ENCODE results near the gene RBP2.

The RBP2 gene

DNA sequence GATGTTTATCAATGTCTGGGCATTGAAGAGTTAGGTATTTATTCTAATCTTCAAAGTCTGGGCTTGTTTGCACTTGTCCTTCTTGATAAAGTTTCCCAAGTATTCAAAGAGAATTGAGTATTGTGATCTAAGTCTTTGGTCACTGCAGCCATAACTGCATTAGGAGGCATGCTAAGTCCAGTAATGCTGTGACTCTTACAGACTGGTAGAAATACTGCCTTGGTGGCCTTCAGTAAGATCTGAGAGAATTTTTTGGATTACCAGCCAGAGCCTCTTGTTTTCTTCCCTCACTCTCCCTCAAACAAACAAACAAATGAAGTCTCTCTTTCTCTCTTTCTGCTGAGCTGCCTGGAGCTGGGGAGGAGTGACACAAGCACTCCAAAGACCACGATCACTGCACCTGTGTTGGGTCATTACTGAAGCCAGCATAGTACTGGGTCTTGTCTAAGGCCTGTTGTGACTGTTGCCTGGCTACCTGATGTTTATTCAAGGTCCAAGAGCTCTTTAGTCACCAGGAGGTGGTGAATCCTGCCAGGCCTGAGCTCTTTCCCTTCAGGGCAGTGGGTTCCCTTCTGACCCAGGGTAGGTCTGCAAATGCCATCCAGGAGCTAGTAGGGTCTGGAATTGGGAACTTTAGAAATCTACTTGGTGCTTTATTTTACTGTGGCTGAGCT is 14.8 kb upstream of the RBP2 start:
- in situ Hi-C loops (cut with MboI; ENCODE audit: low pct_unique_long_range_greater_than_20kb, low sequenced_read_pairs) = no loop called here
- DNase-seq = no peak

- no peak for DNase-seq
- in situ Hi-C loops (cut with MboI; ENCODE audit: low pct_unique_long_range_greater_than_20kb, low sequenced_read_pairs) = no loop called here
These were observed 5.9 kb upstream of the RBP2 start for GRCh38 chr3:139482206-139482605.

DNA sequence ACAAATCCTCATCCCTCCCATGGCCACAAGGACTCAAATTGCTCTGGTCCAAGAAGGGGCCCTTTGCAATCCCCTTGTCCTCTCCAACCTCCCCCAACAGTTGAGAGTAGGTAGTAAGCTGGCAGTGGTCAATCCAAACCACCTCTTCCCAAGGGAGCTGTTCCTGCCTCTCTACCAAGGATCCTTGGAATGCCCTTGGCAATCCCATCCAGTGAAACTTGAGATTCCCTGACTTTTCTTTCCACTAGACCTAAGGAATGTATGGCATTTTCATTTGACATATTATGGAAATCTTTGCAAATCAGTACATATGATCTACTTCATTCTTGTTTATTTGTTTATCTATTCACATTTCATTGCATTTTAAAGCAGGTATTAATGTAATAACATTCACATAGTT is 4.8 kb upstream of the RBP2 start:
- DNase-seq = no peak
- in situ Hi-C loops (cut with MboI; ENCODE audit: low pct_unique_long_range_greater_than_20kb, low sequenced_read_pairs) = no loop called here

DNA sequence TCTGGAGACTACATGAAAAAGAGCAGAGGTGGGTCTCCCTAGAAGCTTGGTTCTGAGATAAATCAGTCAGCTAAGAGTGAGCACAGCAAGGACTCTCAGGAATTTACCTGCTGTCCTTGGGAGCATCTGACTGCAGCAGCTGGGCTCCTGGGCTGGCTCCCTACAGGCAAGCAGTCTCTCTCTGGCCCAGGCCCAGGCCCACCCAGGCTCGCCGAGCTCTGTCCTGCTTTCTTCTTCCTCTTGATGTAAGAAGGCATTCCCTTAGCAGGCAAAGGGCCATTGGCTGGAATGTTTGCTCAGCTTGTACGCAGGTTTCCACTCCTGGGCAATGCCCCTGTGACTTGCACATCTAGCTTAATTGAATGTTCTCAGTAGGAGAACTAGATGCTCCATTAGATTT is 4.3 kb upstream of the RBP2 start:
- no peak for DNase-seq
- in situ Hi-C loops (cut with MboI; ENCODE audit: low pct_unique_long_range_greater_than_20kb, low sequenced_read_pairs) = no loop called here

DNA sequence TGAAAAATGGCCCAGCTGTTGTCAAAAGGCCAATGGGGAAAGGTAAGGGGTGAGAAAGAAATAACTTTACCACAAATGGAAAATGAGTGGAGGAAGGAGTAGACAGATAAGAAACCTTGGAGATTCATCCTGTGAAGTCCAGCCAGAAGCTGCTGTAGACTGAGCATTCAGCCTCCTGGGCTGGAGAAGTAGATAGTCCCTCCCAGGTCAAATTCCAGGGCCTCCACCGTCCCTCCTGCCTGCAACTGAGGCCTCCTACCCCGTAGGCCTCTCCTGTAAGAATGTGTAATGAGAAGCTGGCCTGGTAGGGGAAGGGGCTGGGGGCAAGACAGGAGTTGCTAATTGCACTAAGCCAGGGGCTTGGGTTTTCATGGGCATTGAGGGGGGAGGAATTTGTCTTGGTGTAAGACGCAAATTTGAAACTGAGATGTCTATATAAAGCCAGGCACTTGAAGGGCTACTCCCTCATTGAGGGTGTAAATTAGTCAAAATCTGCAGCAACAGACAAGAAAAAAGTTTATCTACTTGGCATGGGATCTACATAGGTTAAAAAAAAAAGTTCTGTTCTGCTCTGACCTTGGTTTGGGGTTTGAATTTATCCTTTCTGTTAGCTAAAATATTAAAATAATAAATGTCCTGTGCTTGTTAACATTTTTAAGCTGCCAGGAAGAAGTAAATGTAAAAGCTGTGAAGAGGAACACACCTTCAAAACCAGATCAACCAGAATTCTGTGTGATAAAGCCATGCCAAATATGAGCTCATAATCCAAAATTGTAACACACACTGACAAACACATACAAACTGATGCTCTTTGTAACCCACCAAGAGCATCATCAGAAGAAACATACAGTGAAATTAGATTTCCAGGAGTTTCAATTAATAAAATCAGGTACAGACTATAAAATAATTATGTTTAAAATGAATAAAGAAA is 1.7 kb upstream of the RBP2 start:
- in situ Hi-C loops (cut with MboI; ENCODE audit: low pct_unique_long_range_greater_than_20kb, low sequenced_read_pairs) = no loop called here
- no peak for DNase-seq

DNA sequence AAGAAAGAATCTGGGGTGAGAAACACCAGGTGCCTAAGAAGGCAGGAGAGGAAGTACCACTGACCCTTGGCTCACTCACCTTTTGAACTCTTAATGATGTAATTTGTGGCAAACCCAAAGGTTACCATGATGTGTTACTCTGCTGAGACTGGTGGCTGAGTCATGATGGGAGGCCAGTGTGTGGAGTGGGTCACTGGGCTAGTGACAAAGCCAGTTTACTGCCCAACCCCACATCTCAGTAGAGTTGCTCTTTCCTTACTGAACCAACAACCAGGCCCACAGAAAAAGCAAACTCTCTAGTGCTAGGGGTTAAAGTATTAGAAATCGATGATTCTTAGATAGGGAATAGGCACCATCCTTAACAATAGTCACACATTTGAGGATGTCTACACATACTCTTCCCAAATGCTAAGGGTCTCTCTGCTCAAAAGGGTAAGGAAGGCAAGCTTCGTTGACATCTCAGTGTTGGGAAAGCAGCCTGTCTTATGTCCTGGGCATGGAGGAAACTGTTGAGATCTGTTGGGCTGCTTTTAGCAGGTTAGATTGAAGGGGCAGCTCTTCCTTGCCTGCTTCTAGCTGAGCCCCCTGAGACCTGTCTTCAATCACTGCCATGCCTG is 3.1 kb downstream of the RBP2 start:
- no peak for DNase-seq
- in situ Hi-C loops (cut with MboI; ENCODE audit: low pct_unique_long_range_greater_than_20kb, low sequenced_read_pairs) = no loop called here

- in situ Hi-C loops (cut with MboI; ENCODE audit: low pct_unique_long_range_greater_than_20kb, low sequenced_read_pairs) = no loop called here
- DNase-seq = no peak
These were observed 3.8 kb downstream of the RBP2 start for GRCh38 chr3:139472380-139473010.

DNA sequence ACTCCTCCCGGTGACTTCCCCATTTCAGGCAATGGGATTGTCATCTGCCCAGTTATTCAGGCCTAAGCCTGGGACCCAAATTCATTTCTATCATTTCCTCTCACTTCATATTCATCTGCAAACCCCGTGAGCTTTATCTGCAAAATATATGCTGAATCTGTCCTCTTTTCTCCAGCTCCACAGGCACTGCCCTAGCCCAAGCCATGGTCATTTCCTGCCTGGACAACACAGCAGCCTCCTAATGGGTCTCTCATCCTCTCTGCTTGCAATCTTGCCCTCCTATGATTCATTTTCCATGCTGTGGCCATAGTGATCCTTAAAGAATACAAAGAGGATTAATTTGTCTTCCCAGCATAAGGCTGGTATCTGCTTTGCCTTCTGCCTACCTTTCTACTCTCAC is 6.1 kb downstream of the RBP2 start:
- DNase-seq = no peak

GRCh38 chr3:139468399-139468798 is 7.9 kb downstream of the RBP2 start:
- DNase-seq = no peak
- in situ Hi-C loops (cut with MboI; ENCODE audit: low pct_unique_long_range_greater_than_20kb, low sequenced_read_pairs) = no loop called here

More for the DNA sequence above, 6.1 kb downstream of the RBP2 start:
- in situ Hi-C loops (cut with MboI; ENCODE audit: low pct_unique_long_range_greater_than_20kb, low sequenced_read_pairs) = no loop called here

GRCh38 chr3:139466360-139466759 is 10.0 kb downstream of the RBP2 start:
- DNase-seq = no peak
- in situ Hi-C loops (cut with MboI; ENCODE audit: low pct_unique_long_range_greater_than_20kb, low sequenced_read_pairs) = no loop called here

DNA sequence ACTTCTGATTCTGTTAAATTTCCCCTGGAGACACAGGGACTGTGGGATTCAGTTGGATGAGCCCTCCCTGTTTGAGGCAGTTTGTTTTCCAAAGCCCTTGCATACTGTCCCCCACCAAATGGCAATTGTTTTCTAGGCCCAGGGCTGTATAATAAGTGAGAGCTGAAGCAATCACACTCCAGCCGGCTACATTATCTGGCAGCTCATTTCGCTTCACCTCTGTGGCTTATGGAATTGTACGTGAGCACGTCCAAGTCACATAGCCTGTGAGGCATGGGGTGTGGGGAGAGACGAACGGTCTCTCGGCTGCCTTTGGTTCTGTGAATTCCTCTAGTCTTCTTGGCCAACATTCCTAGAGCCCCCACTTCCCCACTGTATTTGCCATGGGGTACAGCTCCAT is 10.7 kb downstream of the RBP2 start:
- no peak for DNase-seq
- in situ Hi-C loops (cut with MboI; ENCODE audit: low pct_unique_long_range_greater_than_20kb, low sequenced_read_pairs) = no loop called here

DNA sequence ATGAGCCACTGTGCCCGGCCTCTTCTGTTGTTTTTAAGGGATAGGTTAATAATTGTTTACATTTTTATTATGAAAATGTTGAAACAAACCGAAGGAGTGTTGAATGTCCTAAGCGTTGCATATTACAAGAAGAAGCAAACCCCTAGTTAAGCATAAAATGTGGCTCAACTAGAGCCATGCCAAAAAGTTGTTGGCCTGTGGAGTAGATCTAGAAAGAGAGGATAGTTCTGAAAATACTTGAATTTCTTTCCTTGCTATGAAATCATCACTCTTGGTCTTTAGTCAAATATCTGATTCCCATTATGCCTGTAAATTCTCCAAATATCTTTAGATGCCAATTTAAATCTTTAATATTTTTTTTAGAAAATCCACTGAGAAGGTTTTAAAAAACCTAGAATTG is 12.8 kb downstream of the RBP2 start:
- no peak for DNase-seq
- in situ Hi-C loops (cut with MboI; ENCODE audit: low pct_unique_long_range_greater_than_20kb, low sequenced_read_pairs) = no loop called here

DNA sequence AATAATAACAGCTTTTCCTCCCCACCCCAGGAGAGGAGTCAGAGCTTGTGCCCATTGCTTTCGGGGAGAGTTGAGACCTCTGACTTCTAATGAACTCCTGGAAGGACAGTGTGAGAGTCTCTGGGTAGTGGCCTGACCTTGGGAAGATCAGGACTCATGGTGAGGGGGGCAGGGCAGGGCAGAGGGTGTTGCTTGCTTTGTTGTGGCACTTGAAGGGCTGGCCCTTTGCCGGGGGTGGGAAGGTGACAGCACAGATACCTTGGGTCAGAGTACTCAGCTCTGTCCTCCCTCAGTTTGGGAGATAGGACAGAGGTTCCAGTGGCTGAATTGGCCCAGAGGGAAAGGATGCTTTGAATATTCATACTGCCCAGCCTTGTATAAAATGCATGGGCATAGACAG is 15.8 kb downstream of the RBP2 start:
- in situ Hi-C loops (cut with MboI; ENCODE audit: low pct_unique_long_range_greater_than_20kb, low sequenced_read_pairs) = no loop called here
- no peak for DNase-seq

- no peak for DNase-seq
- in situ Hi-C loops (cut with MboI; ENCODE audit: low pct_unique_long_range_greater_than_20kb, low sequenced_read_pairs) = no loop called here
These were observed 16.2 kb downstream of the RBP2 start for GRCh38 chr3:139460076-139460475.

DNA sequence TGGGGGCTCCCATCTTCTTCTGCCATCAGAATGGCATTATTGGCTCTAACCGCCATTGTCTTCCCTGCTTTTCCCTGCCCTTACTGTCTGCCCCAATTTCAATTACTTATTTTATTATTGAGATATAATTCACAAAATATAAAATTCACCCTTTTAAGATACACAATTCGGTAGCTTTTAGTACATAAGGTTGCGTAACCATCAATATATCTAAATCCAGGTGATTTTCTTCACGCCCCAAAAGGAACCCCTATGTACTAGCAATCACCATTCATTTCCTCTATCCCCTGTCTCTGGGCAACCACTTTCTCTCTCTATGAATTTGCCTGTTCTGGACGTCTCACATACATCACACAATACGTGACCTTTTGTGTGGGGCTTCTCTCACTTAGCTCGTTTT is 18.0 kb downstream of the RBP2 start:
- no peak for DNase-seq
- in situ Hi-C loops (cut with MboI; ENCODE audit: low pct_unique_long_range_greater_than_20kb, low sequenced_read_pairs) = no loop called here

DNA sequence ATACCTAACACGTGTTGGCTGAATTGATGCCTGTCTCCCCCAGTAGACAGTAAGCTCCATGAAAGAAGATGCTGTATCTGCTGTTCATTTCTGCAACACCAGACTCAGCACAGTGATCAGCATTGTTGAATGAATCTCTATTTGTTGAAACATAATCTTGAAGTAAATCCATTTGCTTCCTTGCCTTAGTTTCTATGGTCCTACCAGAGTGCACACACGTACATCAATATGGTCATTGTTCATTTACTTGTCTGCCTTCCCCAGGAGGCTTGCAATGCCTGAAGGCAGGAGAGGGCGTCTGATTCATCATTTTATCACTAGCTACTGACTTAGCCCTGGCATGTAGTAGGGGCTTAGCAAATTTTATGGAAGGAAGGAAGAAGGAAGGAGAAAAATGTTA is 19.2 kb downstream of the RBP2 start:
- in situ Hi-C loops (cut with MboI; ENCODE audit: low pct_unique_long_range_greater_than_20kb, low sequenced_read_pairs) = no loop called here
- DNase-seq = no peak

- no peak for DNase-seq
- in situ Hi-C loops (cut with MboI; ENCODE audit: low pct_unique_long_range_greater_than_20kb, low sequenced_read_pairs) = no loop called here
These were observed 19.9 kb downstream of the RBP2 start for GRCh38 chr3:139456386-139456785.

DNA sequence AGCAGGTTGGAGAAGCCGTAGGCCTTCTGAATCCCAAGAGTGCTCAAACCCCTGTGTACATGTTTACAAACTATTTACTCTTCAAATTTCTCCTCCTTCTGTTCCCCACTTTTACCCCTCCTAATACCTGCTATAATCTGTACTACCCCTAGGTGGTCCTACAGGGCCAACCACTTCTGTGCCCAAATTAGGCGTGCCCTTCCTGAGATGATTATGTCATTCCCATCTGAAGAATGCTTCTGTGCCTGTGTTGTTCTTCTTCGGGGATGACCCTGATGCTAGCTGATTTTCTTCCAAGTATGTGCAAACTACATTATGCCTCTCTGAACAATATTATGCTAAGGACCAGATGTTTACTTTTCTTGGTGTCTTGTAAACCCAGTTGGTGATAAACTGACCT is 20.5 kb downstream of the RBP2 start:
- in situ Hi-C loops (cut with MboI; ENCODE audit: low pct_unique_long_range_greater_than_20kb, low sequenced_read_pairs) = no loop called here
- DNase-seq = no peak

- in situ Hi-C loops (cut with MboI; ENCODE audit: low pct_unique_long_range_greater_than_20kb, low sequenced_read_pairs) = no loop called here
- DNase-seq = no peak
These were observed 21.1 kb downstream of the RBP2 start for GRCh38 chr3:139455206-139455605.

GRCh38 chr3:139454346-139454745 is 22.0 kb downstream of the RBP2 start:
- DNase-seq = no peak
- in situ Hi-C loops (cut with MboI; ENCODE audit: low pct_unique_long_range_greater_than_20kb, low sequenced_read_pairs) = no loop called here

Data from KBM-7 (cell line).